Fibroblast of mammary gland (primary cell): ENCODE data around the gene DOK1.

Source experiments
- DNase-seq: peaks from one replicate; pipeline ENCODE4 v3.0.0-alpha.2; 2010; ENCODE audit warnings: low read depth
- H3K4me3 ChIP-seq: 2 replicates; pipeline ENCODE4 v1.5.1; 2011; ENCODE audit warnings: low read depth, mild to moderate bottlenecking, low read length, moderate library complexity; ENCODE audit not compliant: control insufficient read depth
- TF ChIP-seq, protein P1 (sequence below): conservative IDR thresholded peaks from 2 replicates; pipeline ENCODE4 v1.5.1; 2011; ENCODE audit warnings: low read depth, low read length, inconsistent platforms; ENCODE audit not compliant: control insufficient read depth, insufficient read depth

DOK1 gene

DNA sequence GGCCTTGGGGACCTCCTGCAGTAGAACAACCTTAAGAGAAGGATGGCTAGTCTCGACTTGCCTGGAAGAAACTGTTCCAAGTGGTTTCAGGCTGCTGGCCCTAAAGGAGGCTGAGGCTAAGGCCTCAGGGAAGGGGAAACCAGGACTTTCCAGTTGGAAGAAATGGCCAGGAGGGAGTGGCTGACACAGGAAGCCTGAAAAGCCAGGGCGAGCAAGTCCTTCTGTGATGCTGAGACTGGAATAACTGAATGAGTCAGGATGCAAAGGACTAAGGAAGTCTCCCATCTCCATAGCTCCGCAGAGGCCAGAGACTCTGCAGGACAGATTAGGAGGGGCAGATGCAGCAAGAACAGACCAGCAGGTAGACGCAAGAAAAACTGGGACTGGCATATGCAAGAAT lies 17.4 kb upstream of the DOK1 start:
- DNase-seq: no peak
- H3K4me3 ChIP-seq: no peak overlapping the region
- TF ChIP-seq, protein P1, sequence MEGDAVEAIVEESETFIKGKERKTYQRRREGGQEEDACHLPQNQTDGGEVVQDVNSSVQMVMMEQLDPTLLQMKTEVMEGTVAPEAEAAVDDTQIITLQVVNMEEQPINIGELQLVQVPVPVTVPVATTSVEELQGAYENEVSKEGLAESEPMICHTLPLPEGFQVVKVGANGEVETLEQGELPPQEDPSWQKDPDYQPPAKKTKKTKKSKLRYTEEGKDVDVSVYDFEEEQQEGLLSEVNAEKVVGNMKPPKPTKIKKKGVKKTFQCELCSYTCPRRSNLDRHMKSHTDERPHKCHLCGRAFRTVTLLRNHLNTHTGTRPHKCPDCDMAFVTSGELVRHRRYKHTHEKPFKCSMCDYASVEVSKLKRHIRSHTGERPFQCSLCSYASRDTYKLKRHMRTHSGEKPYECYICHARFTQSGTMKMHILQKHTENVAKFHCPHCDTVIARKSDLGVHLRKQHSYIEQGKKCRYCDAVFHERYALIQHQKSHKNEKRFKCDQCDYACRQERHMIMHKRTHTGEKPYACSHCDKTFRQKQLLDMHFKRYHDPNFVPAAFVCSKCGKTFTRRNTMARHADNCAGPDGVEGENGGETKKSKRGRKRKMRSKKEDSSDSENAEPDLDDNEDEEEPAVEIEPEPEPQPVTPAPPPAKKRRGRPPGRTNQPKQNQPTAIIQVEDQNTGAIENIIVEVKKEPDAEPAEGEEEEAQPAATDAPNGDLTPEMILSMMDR: no peak

DNA sequence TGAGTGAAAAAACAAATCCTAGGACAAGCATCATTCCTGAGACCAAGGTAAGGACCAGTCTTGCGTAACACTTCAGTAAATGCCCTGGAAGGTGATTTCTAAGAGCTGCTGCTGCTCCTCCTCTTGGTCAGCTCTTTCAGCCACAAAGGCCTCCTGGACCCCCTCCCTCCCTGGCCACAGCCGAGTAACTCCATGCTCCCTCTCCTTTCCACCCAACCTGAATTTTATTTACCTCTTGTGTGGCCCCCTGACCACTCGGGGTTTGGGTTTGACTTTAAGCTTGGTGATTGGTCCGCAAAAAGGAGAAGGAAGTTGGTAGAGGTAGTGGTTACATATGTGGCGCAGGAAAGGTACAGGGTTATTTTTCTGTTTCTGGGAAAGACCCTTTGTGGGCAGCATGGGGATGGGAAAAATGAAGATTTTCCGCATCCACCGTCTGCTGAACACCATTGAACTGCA lies 15.6 kb upstream of the DOK1 start:
- no peak overlapping the region for H3K4me3 ChIP-seq
- TF ChIP-seq, protein P1: no peak
- no peak for DNase-seq

DNA sequence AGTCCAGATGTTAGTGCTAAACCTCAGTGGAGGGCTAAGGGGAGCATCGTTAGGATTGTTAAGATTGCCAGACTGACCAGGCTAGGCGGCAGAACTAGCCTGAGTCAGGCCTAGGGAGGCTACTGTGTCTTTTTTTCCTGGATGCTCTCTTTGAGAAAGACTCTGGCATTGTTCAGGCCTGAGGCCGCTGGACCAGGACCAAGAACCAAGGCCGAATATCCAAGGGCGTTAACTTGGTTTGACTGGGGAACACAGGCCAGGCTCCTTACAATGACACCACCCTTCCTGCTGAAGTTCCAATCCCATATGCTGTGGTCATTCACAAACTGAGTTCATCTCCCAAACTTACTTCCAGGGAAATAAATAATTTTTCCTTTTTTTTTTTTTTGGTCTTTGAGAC lies 14.2 kb upstream of the DOK1 start:
- no peak overlapping the region for H3K4me3 ChIP-seq
- peak; percentile 49 for DNase-seq
- TF ChIP-seq, protein P1: no peak

DNA sequence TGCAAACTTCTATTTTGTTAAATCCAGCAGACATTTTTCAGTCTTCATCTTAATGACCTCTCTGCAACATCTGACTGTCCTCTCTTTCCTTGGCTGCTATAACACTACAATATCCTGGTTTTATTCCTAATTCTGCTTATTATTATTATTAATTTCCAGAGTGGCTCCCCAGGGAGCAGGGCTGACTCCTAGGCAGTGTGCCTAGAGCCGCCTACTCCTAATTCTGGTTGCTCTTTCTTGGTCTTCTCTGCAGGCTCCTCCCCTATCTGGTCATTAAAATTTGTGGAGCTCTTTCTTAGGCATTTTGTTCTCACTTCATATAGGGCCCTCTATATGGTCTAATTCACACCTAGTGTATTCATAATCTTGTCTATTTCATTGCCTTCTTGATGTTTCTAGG lies 11.5 kb upstream of the DOK1 start:
- H3K4me3 ChIP-seq: no peak overlapping the region
- DNase-seq: peak; percentile 22
- TF ChIP-seq, protein P1: no peak

DNA sequence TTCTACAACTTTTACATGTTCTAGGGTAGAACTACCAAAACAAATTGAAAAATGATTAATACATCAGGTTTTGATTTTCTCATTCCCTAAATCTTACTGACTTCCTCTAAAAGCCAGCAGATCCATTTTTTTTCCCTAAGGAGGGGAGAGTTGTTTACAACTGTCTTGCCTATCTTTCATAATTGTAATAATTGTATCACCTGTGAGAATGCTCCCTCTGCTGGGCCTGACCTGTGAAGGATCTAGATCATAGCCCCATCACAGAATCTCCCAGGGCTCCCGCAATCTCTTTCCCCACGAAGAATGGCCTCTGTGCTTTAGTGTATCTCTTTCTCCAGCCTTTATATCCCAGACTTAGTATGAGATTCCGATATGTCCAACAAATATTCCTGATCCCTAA lies 9.9 kb upstream of the DOK1 start:
- no peak for DNase-seq
- TF ChIP-seq, protein P1: peak; percentile 10
- no peak overlapping the region for H3K4me3 ChIP-seq

DNA sequence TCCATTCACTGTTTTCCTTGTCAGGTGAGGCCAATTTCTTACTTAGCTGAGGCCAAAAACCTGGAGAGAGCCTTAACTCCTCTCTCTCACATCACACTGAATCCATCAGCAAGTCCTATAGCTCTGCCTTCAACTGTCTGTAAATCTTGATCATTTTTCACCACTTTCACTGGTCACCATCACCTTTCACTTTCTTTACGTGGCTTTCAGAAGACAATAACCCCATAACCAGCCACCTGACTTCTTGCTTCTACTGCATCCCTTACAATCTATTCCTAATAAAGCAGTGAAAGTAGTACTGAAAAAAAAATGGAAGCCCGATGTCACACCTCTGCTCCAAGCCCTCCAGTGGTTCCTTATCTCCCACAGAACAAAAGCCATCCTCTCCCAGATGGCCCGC lies 8.5 kb upstream of the DOK1 start:
- no peak overlapping the region for H3K4me3 ChIP-seq
- TF ChIP-seq, protein P1: no peak
- DNase-seq: no peak

DNA sequence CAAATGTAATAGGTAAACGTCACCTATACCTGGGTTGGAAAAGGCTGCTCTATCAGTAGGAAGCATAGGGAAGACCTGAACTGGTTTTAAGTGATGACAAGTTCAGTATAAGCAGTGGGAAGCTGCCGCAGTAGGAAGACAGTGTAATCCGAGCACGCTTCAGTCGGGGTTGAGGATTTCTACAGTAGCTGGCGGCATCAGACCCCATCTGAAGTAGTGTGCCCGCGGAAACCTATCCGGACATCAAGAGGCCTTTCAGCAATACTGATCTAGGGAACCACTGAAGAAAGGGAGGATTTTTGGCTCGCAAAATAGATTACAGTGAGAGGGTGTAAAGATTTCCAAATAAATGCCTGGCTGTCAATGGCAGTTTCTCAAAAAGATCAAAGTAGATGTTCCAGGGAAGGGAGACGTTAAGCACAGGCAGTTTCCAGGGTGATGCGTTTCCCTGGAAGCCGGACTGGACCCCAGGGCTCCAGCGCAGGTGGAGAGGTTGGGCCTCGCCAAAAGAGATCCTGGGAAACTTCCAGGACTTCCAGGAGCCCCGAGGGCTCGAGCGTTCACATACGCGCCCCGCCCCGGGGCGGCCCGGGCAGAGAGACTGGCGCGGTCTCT lies 6.1 kb upstream of the DOK1 start:
- DNase-seq: no peak
- TF ChIP-seq, protein P1: no peak
- peak overlapping the region; percentile 48 for H3K4me3 ChIP-seq
